Stimulated activated CD4-positive, alpha-beta T cell treated with anti-CD3 and anti-CD28 coated beads, TNF-alpha, amount 100 ng/mL, for 1 hour (primary cell): ENCODE results near the gene KMT2C.

Experiments
- DNase-seq, 3 donors: peaks; one replicate each; pipeline ENCODE4 v3.0.0-alpha.2; 2020; ENCODE audit warnings: low read depth in 3 of 3, low spot score in 1 of 3

KMT2C gene

GRCh38 chr7:152145853-152146466 is 289.8 kb downstream of the KMT2C start:
- DNase-seq = no peak

- DNase-seq = no peak
Observed at GRCh38 chr7:152144557-152145245, 291.1 kb downstream of the KMT2C start.

GRCh38 chr7:152142976-152143595 is 292.7 kb downstream of the KMT2C start:
- DNase-seq = no peak

GRCh38 chr7:152140560-152140959 is 295.2 kb downstream of the KMT2C start:
- DNase-seq = no peak

- no peak for DNase-seq
Observed at GRCh38 chr7:152140067-152140466, 295.7 kb downstream of the KMT2C start.

GRCh38 chr7:152137476-152138025 is 298.3 kb downstream of the KMT2C start:
- DNase-seq = no peak

GRCh38 chr7:152136686-152137085 is 299.1 kb downstream of the KMT2C start:
- no peak for DNase-seq

- DNase-seq = no peak
Observed at GRCh38 chr7:152133804-152134203, 302.0 kb downstream of the KMT2C start.

- no peak for DNase-seq
Observed at GRCh38 chr7:152132812-152133211, 303.0 kb downstream of the KMT2C start.

- DNase-seq = no peak
Observed at GRCh38 chr7:152131981-152132494, 303.8 kb downstream of the KMT2C start.

- no peak for DNase-seq
Observed at GRCh38 chr7:152130658-152131590, 304.9 kb downstream of the KMT2C start.

GRCh38 chr7:152129682-152130081 is 306.1 kb downstream of the KMT2C start:
- DNase-seq = no peak

- no peak for DNase-seq
Observed at GRCh38 chr7:152128741-152129461, 306.9 kb downstream of the KMT2C start.

GRCh38 chr7:152128252-152128651 is 307.6 kb downstream of the KMT2C start:
- DNase-seq = no peak

GRCh38 chr7:152127229-152127628 is 308.6 kb downstream of the KMT2C start:
- no peak for DNase-seq

- no peak for DNase-seq
Observed at GRCh38 chr7:152126741-152127140, 309.1 kb downstream of the KMT2C start.

- no peak for DNase-seq
Observed at GRCh38 chr7:152122540-152122939, 313.3 kb downstream of the KMT2C start.

- DNase-seq = no peak
Observed at GRCh38 chr7:152121432-152121831, 314.4 kb downstream of the KMT2C start.

- no peak for DNase-seq
Observed at GRCh38 chr7:152120776-152121175, 315.0 kb downstream of the KMT2C start.

GRCh38 chr7:152120210-152120609 is 315.6 kb downstream of the KMT2C start:
- DNase-seq = no peak
